GM12872 (cell line): ENCODE data around the gene TOMM20.

ENCODE experiments used
- CTCF ChIP-seq: IDR thresholded peaks from 3 replicates; pipeline ENCODE4 v1.5.1; 2011; ENCODE audit warnings: low read depth, mild to moderate bottlenecking, low read length, moderate library complexity; ENCODE audit not compliant: insufficient read depth

The TOMM20 gene

GRCh38 chr1:235095938-235096562 is 32.6 kb downstream of the TOMM20 start:
- TF ChIP-seq CTCF = no peak

GRCh38 chr1:235093696-235094592 is 34.7 kb downstream of the TOMM20 start:
- peak; percentile 93 for TF ChIP-seq CTCF

DNA sequence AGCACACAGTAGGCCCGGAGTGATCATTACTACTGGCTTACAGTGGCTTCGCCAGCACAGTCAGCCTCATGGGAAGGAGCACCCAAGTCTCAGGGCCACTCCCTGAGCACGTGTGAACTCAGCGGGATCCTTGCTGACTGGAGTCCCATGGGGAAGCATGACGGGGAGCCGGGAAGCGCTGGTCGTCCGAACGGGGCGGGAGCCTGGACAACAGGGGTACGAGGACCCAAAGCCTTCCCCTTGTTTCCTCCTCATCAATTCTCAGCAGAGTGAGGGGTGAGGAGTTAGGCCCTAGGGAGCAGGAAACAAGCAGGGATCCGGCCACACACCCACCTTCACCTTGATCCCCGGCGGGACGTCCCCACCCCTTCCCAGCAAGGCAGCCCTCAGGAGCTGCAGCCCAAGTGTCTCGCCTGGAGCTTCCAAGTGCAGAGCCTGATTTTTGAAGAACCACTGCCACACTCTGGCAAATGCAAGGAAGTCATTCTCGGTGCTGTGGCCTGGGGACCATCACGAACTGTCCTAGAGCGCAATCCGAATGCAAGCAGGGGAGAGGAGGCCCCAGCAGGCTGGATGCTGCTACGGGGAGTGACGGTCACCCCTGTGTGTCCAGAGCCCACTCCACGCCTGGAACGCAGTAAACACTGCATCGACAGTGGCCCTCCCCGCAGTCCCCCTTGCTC is 35.5 kb downstream of the TOMM20 start:
- TF ChIP-seq CTCF = peak; percentile 21; the same call in 1 of the 3 replicates

DNA sequence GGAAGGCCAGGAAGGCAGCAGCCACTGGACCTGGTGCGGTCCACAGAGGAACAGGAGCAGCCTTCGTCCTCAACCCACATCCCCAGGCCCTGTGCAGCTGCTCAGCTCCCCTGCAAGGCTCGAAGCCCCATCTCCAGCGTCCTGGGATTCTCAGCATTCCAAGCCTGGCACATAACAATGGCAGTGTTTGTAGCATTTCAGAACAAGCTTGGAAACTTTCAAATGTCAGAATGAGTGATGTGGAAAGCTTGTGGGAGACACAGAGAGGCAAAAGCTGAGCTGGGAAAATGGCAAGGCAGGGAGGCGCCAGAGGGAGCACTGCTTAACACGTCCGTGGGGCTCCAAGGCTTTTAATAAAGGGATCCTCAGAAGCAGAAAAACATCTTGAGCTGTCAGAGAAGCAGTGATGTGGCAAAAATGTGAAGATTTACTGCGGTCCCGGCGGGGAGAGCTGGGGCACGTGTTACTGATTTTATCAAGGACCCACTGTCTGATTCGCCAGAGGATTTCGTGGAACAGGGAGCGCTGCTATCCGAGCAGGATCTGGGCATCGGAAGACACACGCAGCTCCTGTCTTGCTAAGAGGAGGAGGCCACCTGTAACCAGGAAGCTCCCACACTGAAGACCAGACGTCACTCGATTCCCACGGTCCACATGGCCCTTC is 38.1 kb downstream of the TOMM20 start:
- TF ChIP-seq CTCF = no peak

DNA sequence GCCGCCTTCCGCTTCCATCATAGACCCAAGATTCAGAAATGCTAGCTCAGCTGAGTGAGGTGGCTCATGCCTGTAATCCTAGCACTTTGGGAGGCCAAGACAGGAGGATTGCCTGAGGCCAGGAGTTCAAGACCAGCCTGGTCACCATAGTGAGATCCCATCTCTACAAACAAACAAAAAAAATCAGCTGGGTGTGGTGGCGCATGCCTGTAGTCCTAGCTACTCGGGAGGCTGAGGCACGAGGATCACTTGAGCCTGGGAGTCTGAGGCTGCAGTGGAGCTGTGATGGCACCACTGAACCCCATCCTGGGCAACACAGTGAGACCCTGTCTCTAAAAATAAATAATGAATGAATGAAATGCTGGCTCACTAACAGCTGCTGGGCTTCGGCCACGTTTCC is 39.7 kb downstream of the TOMM20 start:
- no peak for TF ChIP-seq CTCF

- no peak for TF ChIP-seq CTCF
Measured at GRCh38 chr1:235088430-235088829, 40.2 kb downstream of the TOMM20 start.

DNA sequence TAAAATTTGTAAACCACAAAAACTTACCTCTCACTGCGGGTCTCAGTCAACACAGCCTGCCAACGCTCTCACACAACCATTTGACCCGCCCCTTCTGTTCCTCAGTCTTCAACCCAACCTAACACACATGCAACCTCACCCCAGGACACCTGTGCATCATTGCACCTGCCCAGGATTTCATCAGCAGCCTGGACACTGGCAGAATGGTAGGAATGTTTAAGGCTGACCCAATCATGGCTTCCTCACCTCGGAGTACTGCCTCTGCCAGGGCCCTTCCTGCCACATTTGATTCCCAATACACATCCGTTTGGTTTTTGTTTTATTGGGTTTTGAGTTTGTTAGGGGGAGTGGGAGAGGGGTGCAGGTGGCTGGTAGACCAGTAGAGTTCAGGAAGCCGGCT is 40.7 kb downstream of the TOMM20 start:
- TF ChIP-seq CTCF = no peak
